ENCODE results near the gene CNDP1. TPM values are rescaled to one million over a fixed set of nuclear protein-coding genes. Genes with fewer than 3 reads are reported as not detected.
A peak's percentile ranks its signal among the peaks of the same experiment; 100 is the strongest.

CNDP1 gene
- total RNA-seq, 5 donors from 2014 or later (not counting 1 experiment from before 2014, with no cell fraction given): 0.16 to 0.76 TPM; not detected in 3

DNA sequence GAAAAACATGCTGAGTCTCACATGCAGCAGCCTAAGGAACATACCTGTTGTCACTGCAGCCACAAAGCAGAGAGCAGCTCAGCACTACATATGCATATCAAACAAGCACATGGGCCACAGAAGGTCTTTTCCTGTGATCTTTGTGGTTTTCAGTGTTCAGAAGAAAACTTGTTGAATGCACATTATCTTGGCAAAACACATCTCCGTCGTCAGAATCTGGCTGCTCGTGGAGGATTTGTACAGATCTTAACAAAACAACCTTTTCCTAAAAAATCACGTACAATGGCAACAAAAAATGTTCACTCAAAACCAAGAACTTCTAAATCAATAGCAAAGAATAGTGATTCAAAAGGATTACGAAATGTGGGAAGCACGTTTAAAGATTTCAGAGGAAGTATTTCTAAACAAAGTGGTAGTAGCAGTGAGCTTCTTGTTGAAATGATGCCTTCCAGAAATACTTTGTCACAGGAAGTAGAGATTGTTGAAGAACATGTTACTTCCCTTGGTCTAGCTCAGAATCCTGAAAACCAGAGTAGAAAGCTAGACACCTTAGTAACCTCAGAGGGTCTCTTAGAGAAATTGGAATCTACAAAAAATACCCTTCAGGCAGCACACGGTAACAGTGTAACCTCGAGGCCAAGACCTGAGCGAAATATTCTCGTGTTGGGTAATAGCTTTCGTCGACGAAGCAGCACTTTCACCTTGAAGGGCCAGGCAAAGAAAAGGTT is 97.5 kb downstream of the CNDP1 start:
- H3K36me3 ChIP-seq (ENCODE audit: control insufficient read depth in 2 of 2, extremely low read depth in 1 of 2, insufficient read depth in 1 of 2, low read length in 1 of 2): peaks cover 0 to 5% of the 10 kb centered on the region in 2 donors
- Mint-ChIP-seq H3K27me3 (no peaks in the 10 kb centered on the region), H3K36me3 (peaks cover 27% of the 10 kb centered on the region), H3K27ac (peak overlapping the region; percentile 97 to 98), H3K4me1 (peaks cover 51 to 74% (median 58%) of the 10 kb centered on the region in 3 donors), H3K4me3 (peak overlapping the region; percentile 69 to 78 (median 71)), H3K9me3 (no peaks in the 10 kb centered on the region)
- H3K27ac ChIP-seq (ENCODE audit: low read length): peak overlapping the region; percentile 77
- H3K9me3 ChIP-seq: no peaks in the 10 kb centered on the region
- CTCF ChIA-PET: interaction anchor here (0.6 to 0.7 kb wide), 4 partner anchors 8 to 592 kb away, joined by 3 to 4 read pairs (median 4); no protein-coding TSS in a partner anchor
- 68% methylated on average over 4 of the region's 13 CpGs for WGBS (ENCODE audit: insufficient coverage)
- H3K4me1 ChIP-seq (ENCODE audit: control insufficient read depth in 1 of 2, extremely low read depth in 1 of 2, insufficient read depth in 2 of 2, low read length in 2 of 2): peaks cover 26 to 30% of the 10 kb centered on the region in 2 experiments
- peak in 30 of 35 experiments; percentile 6 to 81 (median 30) for DNase-seq
- ATAC-seq (replicated peaks in 1 of 4): peak; percentile 83 to 95 (median 92)
- POLR2A ChIA-PET: interaction anchor here in 1 of 2 donors (0.7 kb wide), 1 partner anchor 788 kb away, joined by 3 read pairs; no protein-coding TSS in a partner anchor
- no peaks in the 10 kb centered on the region for H3K27me3 ChIP-seq (replicated peaks in 1 of 2; ENCODE audit: control insufficient read depth in 2 of 2, extremely low read depth in 1 of 2, insufficient read depth in 2 of 2, low read length in 1 of 2)
- H3K4me3 ChIP-seq (ENCODE audit: control insufficient read depth in 1 of 2, extremely low read depth in 1 of 2, low read length in 1 of 2): peak overlapping the region; percentile 10 to 44

DNA sequence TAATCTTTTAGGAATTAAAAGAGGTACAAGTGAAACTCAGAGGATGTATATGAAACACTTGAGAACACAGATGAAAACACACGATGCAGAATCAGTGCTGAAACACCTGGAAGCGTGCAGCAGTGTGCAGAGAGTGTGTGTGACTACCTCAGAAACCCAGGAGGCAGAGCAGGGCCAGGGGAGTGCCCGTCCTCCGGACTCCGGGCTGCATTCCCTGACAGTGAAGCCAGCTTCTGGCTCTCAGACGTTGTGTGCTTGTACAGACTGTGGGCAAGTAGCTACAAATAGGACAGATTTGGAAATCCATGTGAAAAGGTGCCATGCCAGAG is 98.0 kb downstream of the CNDP1 start:
- H3K4me1 Mint-ChIP-seq: peaks cover 47 to 69% (median 53%) of the 10 kb centered on the region in 3 donors
- Histone ChIP-seq H3K4me3 (ENCODE audit: control insufficient read depth in 1 of 2, extremely low read depth in 1 of 2, low read length in 1 of 2) (peak overlapping the region in 1 of 2 donors; percentile 44), H3K4me1 (ENCODE audit: control insufficient read depth in 1 of 2, extremely low read depth in 1 of 2, insufficient read depth in 2 of 2, low read length in 2 of 2) (peaks cover 26 to 30% of the 10 kb centered on the region in 2 experiments), H3K36me3 (ENCODE audit: control insufficient read depth in 2 of 2, extremely low read depth in 1 of 2, insufficient read depth in 1 of 2, low read length in 1 of 2) (peaks cover 0 to 5% of the 10 kb centered on the region in 2 donors), H3K27me3 (replicated peaks in 1 of 2; ENCODE audit: control insufficient read depth in 2 of 2, extremely low read depth in 1 of 2, insufficient read depth in 2 of 2, low read length in 1 of 2) (no peaks in the 10 kb centered on the region), H3K9me3 (no peaks in the 10 kb centered on the region), H3K27ac (ENCODE audit: low read length) (peak overlapping the region; percentile 77)
- ChIA-PET POLR2A (interaction anchor here in 1 of 2 donors (0.7 kb wide), 1 partner anchor 787 kb away, joined by 3 read pairs; no protein-coding TSS in a partner anchor), CTCF (interaction anchor here in 1 of 2 donors (0.6 kb wide), 1 partner anchor 181 kb away, joined by 3 read pairs; no protein-coding TSS in a partner anchor)
- peak overlapping the region; percentile 69 to 78 (median 71) for H3K4me3 Mint-ChIP-seq
- 63% methylated on average over 6 of the region's 6 CpGs for WGBS (ENCODE audit: insufficient coverage)
- peak; percentile 25 to 35 (median 29) for ATAC-seq (replicated peaks in 1 of 4)
- H3K36me3 Mint-ChIP-seq: peaks cover 27% of the 10 kb centered on the region
- H3K27me3 Mint-ChIP-seq: no peaks in the 10 kb centered on the region
- peak in 1 of 35 experiments; percentile 13 for DNase-seq
- H3K9me3 Mint-ChIP-seq: no peaks in the 10 kb centered on the region
- peak overlapping the region; percentile 97 to 98 for H3K27ac Mint-ChIP-seq

DNA sequence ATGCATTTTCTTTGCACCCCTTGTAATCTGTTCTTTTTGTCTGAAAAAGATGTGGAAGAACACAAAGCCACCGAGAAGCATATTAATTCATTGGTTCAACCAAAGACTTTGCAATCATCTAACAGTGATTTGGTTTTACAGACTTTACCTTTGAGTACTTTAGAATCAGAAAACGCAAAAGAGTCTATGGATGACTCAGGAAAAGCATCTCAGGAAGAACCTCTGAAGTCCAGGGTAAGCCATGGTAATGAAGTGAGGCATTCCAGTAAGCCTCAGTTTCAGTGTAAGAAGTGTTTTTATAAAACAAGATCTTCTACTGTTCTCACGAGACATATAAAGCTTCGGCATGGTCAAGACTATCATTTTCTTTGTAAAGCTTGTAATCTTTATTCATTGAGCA is 98.6 kb downstream of the CNDP1 start:
- H3K4me1 ChIP-seq (ENCODE audit: control insufficient read depth in 1 of 2, extremely low read depth in 1 of 2, insufficient read depth in 2 of 2, low read length in 2 of 2): peaks cover 26 to 30% of the 10 kb centered on the region in 2 experiments
- H3K9me3 Mint-ChIP-seq: no peaks in the 10 kb centered on the region
- no peaks in the 10 kb centered on the region for H3K27me3 ChIP-seq (replicated peaks in 1 of 2; ENCODE audit: control insufficient read depth in 2 of 2, extremely low read depth in 1 of 2, insufficient read depth in 2 of 2, low read length in 1 of 2)
- no peak for DNase-seq
- peak overlapping the region; percentile 77 for H3K27ac ChIP-seq (ENCODE audit: low read length)
- peaks cover 44 to 63% (median 51%) of the 10 kb centered on the region in 3 donors for H3K4me1 Mint-ChIP-seq
- 75% methylated on average over 1 of the region's 4 CpGs for WGBS (ENCODE audit: insufficient coverage)
- peak overlapping the region in 1 of 3 donors; percentile 69 for H3K4me3 Mint-ChIP-seq
- POLR2A ChIA-PET: no interaction called here
- peaks cover 0 to 5% of the 10 kb centered on the region in 2 donors for H3K36me3 ChIP-seq (ENCODE audit: control insufficient read depth in 2 of 2, extremely low read depth in 1 of 2, insufficient read depth in 1 of 2, low read length in 1 of 2)
- H3K9me3 ChIP-seq: no peaks in the 10 kb centered on the region
- H3K36me3 Mint-ChIP-seq: peaks cover 30% of the 10 kb centered on the region
- no peaks in the 10 kb centered on the region for H3K27me3 Mint-ChIP-seq
- no peak overlapping the region for H3K4me3 ChIP-seq (ENCODE audit: control insufficient read depth in 1 of 2, extremely low read depth in 1 of 2, low read length in 1 of 2)
- CTCF ChIA-PET: interaction anchor here in 1 of 2 donors (0.6 to 1.3 kb wide), 3 partner anchors 9 to 269 kb away, joined by 3 read pairs; no protein-coding TSS in a partner anchor
- no peak for ATAC-seq (replicated peaks in 1 of 4)
- peak overlapping the region; percentile 97 to 98 for H3K27ac Mint-ChIP-seq

DNA sequence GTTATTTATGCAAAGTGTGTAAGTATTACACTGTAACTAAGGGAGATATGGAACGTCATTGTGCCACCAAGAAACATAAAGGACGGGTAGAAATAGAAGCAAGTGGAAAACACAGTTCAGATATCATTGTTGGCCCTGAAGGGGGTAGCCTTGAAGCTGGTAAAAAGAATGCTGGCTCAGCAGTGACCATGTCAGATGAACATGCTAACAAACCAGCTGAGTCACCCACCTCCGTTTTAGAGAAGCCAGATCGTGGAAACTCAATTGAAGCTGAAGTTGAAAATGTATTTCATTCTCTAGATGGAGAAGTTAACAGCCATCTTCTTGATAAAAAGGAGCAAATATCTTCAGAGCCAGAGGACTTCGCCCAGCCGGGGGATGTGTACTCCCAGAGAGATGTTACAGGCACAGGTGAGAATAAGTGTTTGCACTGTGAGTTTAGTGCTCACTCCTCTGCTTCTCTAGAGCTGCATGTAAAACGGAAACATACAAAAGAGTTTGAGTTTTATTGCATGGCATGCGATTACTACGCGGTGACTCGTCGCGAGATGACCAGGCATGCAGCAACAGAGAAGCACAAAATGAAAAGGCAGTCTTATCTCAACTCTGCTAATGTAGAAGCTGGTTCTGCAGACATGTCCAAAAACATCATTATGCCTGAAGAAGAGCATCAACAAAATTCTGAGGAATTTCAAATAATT is 99.5 kb downstream of the CNDP1 start:
- no peaks in the 10 kb centered on the region for H3K9me3 Mint-ChIP-seq
- Histone ChIP-seq H3K4me1 (ENCODE audit: control insufficient read depth in 1 of 2, extremely low read depth in 1 of 2, insufficient read depth in 2 of 2, low read length in 2 of 2) (peaks cover 26 to 30% of the 10 kb centered on the region in 2 experiments), H3K4me3 (ENCODE audit: control insufficient read depth in 1 of 2, extremely low read depth in 1 of 2, low read length in 1 of 2) (no peak overlapping the region), H3K36me3 (ENCODE audit: control insufficient read depth in 2 of 2, extremely low read depth in 1 of 2, insufficient read depth in 1 of 2, low read length in 1 of 2) (peaks cover 0 to 5% of the 10 kb centered on the region in 2 donors), H3K9me3 (no peaks in the 10 kb centered on the region), H3K27ac (ENCODE audit: low read length) (peak overlapping the region; percentile 77), H3K27me3 (replicated peaks in 1 of 2; ENCODE audit: control insufficient read depth in 2 of 2, extremely low read depth in 1 of 2, insufficient read depth in 2 of 2, low read length in 1 of 2) (no peaks in the 10 kb centered on the region)
- peak overlapping the region; percentile 97 to 98 for H3K27ac Mint-ChIP-seq
- H3K4me1 Mint-ChIP-seq: peaks cover 44 to 62% (median 52%) of the 10 kb centered on the region in 3 donors
- H3K36me3 Mint-ChIP-seq: peaks cover 39% of the 10 kb centered on the region
- POLR2A ChIA-PET: no interaction called here
- DNase-seq (no peak), ATAC-seq (replicated peaks in 1 of 4) (no peak)
- 91% methylated on average over 6 of the region's 13 CpGs for WGBS (ENCODE audit: insufficient coverage)
- peak overlapping the region in 1 of 3 donors; percentile 69 for H3K4me3 Mint-ChIP-seq
- no peaks in the 10 kb centered on the region for H3K27me3 Mint-ChIP-seq
- CTCF ChIA-PET: interaction anchor here in 1 of 2 donors (0.5 to 1.3 kb wide), 3 partner anchors 10 to 268 kb away, joined by 3 read pairs; no protein-coding TSS in a partner anchor

DNA sequence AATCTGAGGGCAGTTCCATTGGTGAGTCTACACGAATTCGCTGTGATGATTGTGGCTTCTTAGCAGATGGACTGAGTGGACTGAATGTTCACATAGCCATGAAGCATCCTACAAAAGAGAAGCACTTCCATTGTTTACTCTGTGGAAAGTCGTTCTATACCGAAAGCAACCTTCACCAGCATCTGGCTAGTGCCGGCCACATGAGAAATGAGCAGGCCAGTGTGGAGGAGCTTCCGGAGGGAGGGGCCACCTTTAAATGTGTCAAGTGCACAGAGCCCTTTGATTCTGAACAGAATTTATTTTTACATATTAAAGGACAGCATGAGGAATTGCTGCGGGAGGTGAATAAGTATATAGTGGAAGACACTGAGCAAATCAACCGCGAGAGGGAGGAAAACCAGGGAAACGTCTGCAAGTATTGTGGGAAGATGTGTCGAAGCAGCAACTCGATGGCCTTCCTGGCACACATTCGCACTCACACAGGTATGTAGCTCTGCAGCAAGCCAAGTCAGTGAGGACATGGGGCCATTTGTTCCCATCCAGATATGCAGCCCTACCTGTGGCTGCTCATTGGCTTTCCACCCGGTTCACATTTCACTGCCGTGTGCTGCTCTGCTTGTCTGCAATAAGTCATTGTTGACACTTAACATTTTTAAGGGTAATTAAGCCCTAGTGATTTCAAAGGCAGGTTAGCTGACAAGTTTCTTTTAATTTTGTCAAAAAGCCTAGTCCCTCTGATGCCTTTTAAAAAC is 101.1 kb downstream of the CNDP1 start:
- DNase-seq (no peak), ATAC-seq (replicated peaks in 1 of 4) (no peak)
- H3K27ac ChIP-seq (ENCODE audit: low read length): no peak overlapping the region
- POLR2A ChIA-PET: no interaction called here
- peaks cover 23 to 28% of the 10 kb centered on the region in 2 experiments for H3K4me1 ChIP-seq (ENCODE audit: control insufficient read depth in 1 of 2, extremely low read depth in 1 of 2, insufficient read depth in 2 of 2, low read length in 2 of 2)
- no peak overlapping the region for H3K4me3 ChIP-seq (ENCODE audit: control insufficient read depth in 1 of 2, extremely low read depth in 1 of 2, low read length in 1 of 2)
- Mint-ChIP-seq H3K27ac (peak overlapping the region; percentile 97 to 98), H3K27me3 (no peaks in the 10 kb centered on the region), H3K36me3 (peaks cover 41% of the 10 kb centered on the region), H3K9me3 (no peaks in the 10 kb centered on the region), H3K4me3 (no peak overlapping the region), H3K4me1 (peaks cover 42 to 50% (median 48%) of the 10 kb centered on the region in 3 donors)
- CTCF ChIA-PET: interaction anchor here (1.2 to 2.3 kb wide), 2 partner anchors 11 to 17 kb away, joined by 3 to 4 read pairs; no protein-coding TSS in a partner anchor
- WGBS (ENCODE audit: insufficient coverage): over 99% methylated on average over 8 of the region's 15 CpGs
- no peaks in the 10 kb centered on the region for H3K27me3 ChIP-seq (replicated peaks in 1 of 2; ENCODE audit: control insufficient read depth in 2 of 2, extremely low read depth in 1 of 2, insufficient read depth in 2 of 2, low read length in 1 of 2)
- H3K9me3 ChIP-seq: no peaks in the 10 kb centered on the region
- peaks cover 0 to 5% of the 10 kb centered on the region in 2 donors for H3K36me3 ChIP-seq (ENCODE audit: control insufficient read depth in 2 of 2, extremely low read depth in 1 of 2, insufficient read depth in 1 of 2, low read length in 1 of 2)
